ENCODE data around the gene MITF.

MITF gene

DNA sequence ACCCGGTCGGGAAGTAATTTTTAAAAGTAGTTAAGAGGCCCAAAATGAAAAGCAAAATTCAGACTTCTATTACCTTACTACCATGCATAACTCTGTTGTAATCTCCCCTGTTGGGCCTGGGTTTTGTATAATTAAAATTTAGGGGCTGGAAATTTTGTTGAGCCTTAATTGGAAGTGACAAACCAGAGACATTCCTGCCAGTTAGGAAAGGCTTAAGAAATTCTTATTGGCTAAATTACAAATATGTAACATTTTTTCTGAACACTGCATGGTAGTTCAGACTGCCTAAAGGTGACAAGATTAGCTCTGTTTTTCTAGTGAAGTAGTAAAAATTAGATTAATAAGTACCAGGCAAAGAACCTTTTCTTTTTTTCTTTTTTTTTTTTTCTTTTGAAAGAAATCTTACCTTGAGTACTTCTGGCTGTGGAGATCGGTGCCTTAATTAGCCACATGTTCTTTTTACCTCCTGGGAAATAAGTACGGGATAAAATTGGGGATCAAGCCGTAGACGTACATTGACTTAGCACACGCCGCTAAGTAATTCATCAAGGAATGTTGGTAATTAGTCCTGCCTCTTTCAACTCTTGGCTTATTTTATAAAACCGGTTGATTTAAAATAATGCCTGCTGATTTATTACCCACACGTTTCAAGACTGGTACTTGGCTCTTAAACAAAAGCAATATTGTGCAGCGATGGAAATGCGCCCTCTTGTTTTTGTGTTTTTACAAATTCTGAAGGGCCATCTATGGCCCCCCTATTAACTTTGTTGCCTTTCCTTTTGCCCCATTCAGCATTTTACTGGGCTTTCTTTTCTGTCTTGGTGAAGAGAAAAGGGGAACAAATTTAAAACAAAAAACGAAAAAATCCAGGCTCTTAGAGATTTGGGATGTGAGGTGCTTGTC lies 149.0 kb downstream of the MITF start:
- DNase-seq (ENCODE audit: low read depth) = peak; percentile 97
- TF ChIP-seq, protein P1, sequence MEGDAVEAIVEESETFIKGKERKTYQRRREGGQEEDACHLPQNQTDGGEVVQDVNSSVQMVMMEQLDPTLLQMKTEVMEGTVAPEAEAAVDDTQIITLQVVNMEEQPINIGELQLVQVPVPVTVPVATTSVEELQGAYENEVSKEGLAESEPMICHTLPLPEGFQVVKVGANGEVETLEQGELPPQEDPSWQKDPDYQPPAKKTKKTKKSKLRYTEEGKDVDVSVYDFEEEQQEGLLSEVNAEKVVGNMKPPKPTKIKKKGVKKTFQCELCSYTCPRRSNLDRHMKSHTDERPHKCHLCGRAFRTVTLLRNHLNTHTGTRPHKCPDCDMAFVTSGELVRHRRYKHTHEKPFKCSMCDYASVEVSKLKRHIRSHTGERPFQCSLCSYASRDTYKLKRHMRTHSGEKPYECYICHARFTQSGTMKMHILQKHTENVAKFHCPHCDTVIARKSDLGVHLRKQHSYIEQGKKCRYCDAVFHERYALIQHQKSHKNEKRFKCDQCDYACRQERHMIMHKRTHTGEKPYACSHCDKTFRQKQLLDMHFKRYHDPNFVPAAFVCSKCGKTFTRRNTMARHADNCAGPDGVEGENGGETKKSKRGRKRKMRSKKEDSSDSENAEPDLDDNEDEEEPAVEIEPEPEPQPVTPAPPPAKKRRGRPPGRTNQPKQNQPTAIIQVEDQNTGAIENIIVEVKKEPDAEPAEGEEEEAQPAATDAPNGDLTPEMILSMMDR (conservative IDR thresholded peaks at IDR 0.05; ENCODE audit: low read depth, low read length) = no peak
- peak overlapping the region; percentile 26 for H3K4me3 ChIP-seq (ENCODE audit: low read length)

DNA sequence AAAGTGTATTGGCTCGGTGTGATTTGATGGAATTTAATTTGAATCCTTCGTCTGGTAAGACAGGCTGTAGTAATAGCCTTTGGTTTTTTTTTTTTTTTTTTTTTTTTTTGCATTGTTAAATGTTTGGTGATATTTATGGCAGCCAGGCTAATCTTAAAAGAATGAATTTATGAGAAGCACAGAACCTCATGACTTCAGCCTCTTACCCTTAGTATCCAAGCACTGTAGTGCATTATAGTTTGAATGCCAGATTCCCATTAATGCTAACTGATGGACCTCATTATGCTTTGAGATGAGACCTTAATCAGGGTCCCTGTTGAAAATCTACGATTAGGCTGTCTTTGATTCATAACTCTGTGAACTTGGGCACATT lies 149.7 kb downstream of the MITF start:
- H3K4me3 ChIP-seq (ENCODE audit: low read length) = peak overlapping the region; percentile 26
- DNase-seq (ENCODE audit: low read depth) = peak; percentile 83
- TF ChIP-seq, protein P1 (conservative IDR thresholded peaks at IDR 0.05; ENCODE audit: low read depth, low read length) = no peak

DNA sequence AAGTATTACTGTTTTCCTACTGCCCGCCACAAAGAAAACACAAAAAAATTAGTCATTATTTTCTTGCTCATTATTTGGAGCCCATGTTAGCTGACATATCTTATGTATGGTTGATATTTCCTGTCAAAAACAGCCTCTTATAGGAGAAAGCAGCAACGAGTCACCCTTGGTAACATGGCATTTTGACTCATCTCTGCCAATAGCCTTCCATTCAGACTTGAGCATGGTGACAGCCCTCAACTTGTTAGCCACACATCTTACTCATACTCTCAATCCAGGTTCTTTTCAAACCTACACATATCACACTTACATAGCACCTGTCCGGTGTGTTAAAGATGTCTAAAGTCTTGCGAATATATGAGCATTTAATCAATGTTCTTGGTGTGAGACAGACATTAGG lies 150.8 kb downstream of the MITF start:
- H3K4me3 ChIP-seq (ENCODE audit: low read length) = peak overlapping the region; percentile 1
- DNase-seq (ENCODE audit: low read depth) = no peak
- TF ChIP-seq, protein P1 (conservative IDR thresholded peaks at IDR 0.05; ENCODE audit: low read depth, low read length) = no peak

DNA sequence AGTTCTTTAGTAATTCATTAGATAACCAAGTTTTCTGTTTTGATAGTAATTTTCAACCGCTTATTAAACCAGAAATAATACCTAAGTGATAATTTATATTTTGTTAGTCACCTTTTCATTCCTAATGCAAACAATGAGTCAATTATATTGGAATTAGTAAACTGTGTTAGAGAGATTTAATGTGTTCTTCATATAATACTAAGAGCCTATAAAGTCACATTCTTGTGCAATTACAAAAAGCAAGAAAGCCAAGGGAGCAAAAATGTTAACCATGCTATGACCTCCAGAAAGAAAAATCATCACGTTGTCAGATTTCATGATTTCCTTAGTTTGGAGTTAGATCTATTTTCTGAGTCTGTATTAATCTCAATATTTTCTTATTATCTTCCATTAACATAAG lies 151.4 kb downstream of the MITF start:
- TF ChIP-seq, protein P1 (conservative IDR thresholded peaks at IDR 0.05; ENCODE audit: low read depth, low read length) = no peak
- DNase-seq (ENCODE audit: low read depth) = peak; percentile 50
- no peak overlapping the region for H3K4me3 ChIP-seq (ENCODE audit: low read length)

DNA sequence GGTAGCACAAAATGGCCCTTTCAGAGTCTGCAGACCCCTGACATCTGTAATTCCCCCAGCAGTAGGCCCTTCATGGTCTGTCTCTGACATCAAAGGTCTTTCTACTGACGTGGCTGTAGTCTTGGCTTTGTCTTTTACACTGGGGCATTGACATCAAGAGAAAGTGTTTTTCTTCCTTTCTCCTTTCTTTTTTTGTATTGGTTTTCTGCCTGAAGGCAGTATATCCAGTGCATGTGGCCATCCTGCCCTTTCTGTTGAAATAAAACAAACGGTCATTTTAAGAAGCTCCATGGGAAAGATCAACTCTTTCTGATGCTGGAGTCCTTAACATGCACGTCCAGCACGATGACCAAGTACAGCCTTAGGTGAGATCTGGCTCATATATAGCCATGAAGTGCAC lies 153.4 kb downstream of the MITF start:
- H3K4me3 ChIP-seq (ENCODE audit: low read length) = no peak overlapping the region
- DNase-seq (ENCODE audit: low read depth) = no peak
- TF ChIP-seq, protein P1 (conservative IDR thresholded peaks at IDR 0.05; ENCODE audit: low read depth, low read length) = no peak

DNA sequence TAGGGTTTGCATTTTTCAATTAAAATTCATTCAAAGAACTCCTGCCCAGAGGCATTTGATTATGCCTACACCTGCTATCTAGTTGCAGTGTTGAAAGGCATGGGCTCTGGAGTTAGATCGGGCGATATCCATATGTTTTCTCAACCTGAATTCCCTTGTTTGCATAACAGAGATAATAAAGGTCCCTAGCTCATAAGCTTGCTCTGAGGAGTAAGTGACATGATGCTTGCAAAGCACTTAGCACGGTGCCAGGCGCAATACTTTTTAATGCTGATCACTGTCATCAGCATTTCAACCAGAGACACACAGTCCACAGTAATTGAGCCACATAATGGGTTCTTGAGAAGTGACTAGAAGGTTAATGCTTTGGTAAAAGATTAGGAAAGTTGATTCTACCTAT lies 154.0 kb downstream of the MITF start:
- DNase-seq (ENCODE audit: low read depth) = no peak
- H3K4me3 ChIP-seq (ENCODE audit: low read length) = no peak overlapping the region
- TF ChIP-seq, protein P1 (conservative IDR thresholded peaks at IDR 0.05; ENCODE audit: low read depth, low read length) = no peak

DNA sequence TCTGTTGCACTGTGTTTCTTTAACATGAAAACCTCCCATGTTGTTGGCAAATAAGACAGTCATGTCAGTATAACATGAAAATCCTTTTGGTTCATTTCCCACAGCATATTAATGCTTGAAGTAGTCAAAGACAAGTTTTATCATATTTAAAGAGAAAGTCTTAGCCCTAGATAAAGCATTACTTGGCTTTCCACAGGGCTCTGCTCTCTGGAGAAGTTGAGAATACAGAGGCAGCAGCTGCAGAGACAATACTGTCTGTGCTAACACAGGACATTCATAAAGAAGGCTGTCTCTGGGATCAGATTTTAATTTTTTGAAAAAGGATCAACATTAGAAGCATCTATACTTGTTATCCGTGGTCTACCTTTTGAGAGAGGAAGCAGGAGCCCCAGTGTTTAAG lies 156.8 kb downstream of the MITF start:
- no peak for DNase-seq (ENCODE audit: low read depth)
- TF ChIP-seq, protein P1 (conservative IDR thresholded peaks at IDR 0.05; ENCODE audit: low read depth, low read length) = no peak
- H3K4me3 ChIP-seq (ENCODE audit: low read length) = no peak overlapping the region

All from retinal pigment epithelial cell (primary cell).